ENCODE results near the gene PADI6.
"Not testable (repeated sequence)": the region's sequence is repeated elsewhere in the genome, so short reads cannot be mapped to it uniquely, and the experiment has no call there.

Gene PADI6

DNA sequence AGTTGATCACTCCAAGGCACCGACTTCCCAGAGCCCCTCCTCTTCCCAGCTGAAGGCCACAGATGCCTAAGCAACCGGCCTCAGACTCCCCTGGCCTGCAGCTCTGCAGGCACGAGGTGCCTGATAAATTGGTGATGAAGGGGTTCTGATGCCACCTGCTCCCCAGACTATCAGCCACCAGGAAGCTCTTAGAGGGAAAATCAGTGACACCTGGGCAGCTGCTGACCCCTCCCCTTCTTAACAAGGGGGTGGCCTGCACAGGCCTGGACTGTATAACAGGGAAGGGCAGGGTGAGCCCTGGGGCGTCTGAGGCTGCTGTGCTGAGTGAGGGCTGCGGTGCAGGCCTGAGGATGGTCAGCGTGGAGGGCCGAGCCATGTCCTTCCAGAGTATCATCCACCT, at the start of gene PADI6:
PADI6 (plus strand) TSS at position 301 of the 400 bp plus-strand sequence; CDS start at position 351, 50 bp downstream.
- no peak for DNase-seq (ENCODE audit: low read depth)

DNA sequence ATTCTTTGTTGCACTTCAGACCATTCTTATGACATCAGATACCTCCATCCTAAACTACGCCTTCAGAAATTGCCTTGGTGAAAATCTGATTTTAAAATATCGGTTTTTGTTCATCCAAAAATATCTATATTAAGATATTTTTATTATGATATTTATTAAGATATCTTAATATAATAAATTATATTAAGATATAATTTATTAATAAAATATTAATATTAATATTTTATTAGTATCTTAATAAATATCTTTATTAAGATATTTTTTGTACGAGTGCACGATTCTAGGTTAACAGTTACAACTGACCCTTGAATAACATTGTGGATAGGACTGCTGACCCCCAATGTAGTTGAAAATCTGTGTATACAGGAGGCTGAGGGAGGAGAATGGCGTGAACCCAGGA, 43.1 kb upstream of the PADI6 start:
- no peak for DNase-seq (ENCODE audit: low read depth)

DNA sequence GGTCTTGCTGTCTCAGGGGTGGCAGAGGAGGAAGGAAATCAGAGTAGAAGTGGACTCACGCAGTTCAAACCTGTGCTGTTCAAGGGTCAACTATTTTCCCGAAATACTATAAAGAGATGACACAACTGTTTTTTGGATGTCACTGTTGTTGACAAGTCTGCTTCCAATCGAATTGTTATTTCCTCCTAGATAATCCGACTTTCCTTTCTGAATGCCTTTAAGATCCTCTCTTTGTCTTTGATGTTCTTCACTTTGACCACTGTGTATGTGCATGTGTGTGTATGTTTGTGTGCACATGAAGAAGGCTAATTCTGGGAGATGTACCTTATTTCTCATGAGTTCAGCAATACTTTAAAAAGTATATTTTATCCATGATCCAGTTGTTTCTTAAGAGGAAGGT, 42.4 kb upstream of the PADI6 start:
- DNase-seq (ENCODE audit: low read depth) = no peak

DNA sequence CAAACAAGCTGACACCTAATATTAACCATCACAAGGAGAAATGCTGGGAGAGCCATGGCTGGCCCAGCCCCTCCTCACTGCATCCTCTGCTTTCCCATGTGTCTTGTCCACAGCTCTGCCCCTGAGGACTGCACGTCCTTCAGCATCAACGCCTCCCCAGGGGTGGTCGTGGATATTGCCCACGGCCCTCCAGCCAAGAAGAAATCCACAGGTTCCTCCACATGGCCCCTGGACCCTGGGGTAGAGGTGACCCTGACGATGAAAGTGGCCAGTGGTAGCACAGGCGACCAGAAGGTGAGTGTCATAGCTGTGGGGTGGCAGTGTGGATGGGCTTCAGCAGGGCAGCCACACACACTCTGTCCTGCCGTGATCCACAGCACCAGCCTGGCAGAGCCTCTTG, 41.1 kb upstream of the PADI6 start:
- no peak for DNase-seq (ENCODE audit: low read depth)

DNA sequence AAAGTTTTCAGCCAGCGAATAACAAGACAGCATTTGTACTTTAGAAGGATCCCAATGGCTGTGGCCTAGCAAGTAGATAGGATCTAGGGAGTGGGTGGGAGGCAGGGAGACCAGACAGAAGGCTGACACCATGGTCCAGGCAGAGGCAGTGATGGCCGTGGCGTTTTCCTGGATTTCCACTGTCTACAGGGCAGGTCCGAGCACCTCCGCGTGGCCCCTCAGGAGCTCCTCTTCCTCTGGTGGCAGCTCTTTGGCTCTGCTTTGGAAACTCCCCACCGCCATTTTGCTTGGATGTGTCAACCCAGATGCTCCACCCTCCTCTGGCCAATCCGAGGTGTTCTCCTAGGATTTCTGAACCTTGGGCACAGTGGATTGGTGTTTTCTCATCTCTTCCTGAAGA, 38.9 kb upstream of the PADI6 start:
- DNase-seq (ENCODE audit: low read depth) = no peak

DNA sequence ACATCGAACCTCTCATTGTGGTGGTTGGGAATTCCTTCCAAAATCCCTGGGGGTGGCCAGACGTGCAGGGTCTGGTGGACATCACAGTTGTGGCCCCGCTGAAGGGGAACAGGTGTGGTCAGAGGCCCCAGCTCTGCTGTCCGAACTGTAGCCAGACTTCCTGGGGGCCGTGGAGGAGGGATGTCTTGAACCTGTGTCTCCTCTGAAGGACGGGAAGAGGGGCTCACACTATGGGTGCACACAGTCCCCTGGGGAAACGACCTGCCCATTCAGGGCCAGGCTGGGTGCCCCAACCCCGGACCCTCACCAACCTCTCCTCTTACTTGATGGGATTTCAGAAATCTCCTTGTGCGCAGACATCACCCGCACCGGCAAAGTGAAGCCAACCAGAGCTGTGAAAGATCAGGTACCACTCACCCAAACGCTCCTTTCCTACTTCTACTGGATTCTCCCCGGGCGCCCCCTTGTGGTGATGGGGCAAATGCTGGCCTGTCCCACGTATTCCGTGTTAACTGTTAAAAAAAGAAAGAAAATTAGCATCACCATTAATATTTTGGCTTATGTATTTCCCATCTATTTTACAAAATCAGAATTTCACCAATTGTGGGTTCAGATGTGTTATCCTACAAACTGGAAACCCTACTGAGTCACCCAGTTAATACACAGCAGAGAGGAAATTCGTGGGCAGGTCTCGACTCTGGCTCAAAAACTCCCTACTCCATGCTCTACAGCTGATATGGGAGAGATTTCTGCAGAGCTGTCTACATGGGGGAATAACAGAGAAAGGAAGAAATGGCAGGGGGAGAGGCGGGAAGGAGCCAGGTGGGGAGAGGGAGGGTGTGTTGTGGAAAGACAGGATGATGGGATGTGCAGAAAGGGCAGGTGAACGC, 35.9 kb upstream of the PADI6 start:
- peak; percentile 69 for DNase-seq (ENCODE audit: low read depth)

DNA sequence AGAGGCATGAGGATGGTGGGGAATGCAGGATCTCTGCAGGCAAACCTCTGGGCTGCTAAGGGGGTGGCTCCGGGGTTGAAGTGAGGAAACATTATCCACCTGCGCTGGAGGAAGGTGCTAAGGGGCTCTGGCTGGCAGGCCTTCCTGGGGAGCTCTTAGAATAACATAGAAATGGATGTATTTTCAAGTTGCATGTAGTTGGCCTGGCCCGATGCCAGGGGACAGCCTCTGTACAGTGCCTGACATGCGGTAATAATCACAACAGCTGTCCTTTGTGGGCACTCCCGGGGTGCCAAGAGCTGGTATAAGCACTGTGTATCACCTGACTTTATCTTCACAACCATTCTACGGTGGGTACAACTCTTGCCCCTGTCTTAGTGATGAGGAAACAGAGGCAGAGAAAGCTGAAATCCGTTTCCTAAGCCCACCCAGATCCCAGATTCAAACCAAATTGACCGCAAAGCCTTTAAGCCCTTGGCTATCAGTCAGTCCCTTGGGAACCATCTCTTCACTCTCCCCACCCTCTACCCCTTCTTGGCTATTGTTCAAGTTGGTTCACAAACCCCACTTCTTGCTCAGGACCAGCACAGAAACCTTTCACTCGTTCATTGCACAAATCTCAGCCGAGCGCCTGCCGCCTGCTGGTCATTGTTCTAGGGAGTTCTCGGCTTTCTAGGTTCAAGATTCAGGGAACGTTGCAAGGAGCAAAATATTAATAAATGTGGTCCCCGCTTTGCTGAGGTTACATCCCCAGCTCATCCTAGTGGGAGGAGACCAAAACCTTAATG, 33.1 kb upstream of the PADI6 start:
- no peak for DNase-seq (ENCODE audit: low read depth)

DNA sequence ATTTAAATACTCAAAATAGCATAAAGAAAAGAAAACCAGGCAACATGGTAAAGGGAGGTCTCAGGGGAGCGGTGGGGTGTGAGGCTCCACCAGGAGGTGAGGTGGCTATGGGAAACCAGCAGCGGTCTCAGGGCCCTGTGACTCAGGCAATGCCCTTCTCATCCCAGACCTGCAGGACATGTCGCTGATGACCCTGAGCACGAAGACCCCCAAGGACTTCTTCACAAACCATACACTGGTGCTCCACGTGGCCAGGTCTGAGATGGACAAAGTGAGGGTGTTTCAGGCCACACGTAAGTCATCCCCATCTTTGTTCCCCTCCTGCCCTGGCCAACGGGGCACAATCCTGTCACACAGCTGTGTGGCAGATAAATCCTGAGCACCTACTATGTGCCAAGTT, 32.5 kb upstream of the PADI6 start:
- DNase-seq (ENCODE audit: low read depth) = no peak

DNA sequence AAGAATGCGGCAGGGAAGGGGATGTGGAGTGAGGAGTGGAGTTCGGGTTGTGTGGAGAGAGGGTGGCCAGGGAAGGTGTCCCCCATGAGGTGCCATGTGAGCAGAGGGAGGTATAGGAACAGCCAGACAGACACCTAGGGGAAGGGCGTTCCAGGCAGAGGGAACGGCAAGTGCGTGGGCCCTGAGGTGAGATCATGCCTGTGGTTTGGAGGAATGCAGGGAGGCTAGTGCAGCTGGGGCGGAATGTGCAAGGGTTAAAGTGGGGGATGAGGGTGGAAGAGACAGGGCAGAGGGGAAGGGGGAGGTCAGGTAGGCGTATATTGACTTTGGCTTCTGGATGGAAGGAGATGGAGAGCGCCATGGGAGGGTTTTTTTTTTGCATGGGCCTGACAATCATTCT, 31.6 kb upstream of the PADI6 start:
- no peak for DNase-seq (ENCODE audit: low read depth)

DNA sequence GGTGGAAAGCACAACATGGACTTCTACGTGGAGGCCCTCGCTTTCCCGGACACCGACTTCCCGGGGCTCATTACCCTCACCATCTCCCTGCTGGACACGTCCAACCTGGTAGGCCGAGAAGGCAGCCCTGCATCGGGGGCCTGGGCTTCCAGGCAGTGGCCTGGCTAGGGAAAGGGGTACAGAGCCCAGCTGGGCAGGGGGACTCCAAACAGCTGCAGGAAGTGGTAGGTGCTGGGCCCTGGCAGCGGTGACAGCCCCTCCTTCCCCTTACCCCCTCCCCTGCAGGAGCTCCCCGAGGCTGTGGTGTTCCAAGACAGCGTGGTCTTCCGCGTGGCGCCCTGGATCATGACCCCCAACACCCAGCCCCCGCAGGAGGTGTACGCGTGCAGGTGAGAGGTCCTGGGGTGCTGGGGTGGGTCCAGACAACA, 30.0 kb upstream of the PADI6 start:
- no peak for DNase-seq (ENCODE audit: low read depth)

DNA sequence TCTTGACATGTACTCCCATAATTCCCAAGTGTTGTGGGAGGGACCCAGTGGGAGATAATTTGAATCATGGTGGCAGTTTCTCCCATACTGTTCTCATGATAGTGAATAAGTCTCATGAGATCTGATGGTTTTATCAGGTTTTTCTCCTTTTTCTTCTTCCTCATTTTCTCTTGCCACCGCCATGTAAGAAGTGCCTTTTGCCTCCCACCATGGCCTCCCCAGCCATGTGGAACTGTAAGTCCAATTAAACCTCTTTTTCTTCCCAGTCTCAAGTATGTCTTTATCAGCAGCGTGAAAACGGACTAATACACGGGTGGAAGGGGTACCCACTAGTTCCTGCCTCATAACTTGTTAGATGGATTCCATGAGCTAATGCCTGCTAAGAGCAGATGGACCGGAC, 26.5 kb upstream of the PADI6 start:
- not testable (repeated sequence) for DNase-seq (ENCODE audit: low read depth)

DNA sequence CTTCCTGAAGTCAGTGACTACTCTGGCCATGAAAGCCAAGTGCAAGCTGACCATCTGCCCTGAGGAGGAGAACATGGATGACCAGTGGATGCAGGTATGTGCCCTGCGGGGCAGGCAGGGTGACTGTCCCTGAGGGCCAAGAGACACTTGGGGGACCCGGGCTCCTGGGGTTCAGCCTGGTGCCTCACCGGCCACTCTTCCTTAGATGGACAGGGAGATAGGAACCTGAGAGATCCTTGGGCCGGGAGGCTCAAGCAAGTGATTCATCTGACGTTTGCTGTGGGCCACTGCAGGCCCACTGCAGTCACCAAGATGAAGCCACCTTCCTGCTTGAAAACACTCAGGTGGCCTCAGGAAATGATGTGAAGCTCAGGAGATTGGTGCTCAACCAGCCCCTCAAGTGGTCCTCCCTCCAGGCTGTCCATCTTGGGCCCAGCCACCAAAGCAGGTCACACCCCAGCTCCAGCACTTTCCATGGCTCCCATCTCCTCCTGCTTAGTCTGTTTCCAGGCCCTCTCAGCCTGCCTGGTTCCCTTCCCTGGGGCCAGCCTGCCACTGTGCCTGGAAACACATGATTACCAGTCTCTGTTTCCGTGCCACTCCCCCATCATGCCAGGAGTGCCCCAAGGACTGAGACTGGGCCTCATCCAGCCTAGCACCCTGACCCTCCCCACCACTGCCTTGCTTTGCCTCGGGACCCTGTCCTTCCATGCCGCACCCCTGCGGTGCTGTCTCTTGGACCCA, 25.8 kb upstream of the PADI6 start:
- no peak for DNase-seq (ENCODE audit: low read depth)

DNA sequence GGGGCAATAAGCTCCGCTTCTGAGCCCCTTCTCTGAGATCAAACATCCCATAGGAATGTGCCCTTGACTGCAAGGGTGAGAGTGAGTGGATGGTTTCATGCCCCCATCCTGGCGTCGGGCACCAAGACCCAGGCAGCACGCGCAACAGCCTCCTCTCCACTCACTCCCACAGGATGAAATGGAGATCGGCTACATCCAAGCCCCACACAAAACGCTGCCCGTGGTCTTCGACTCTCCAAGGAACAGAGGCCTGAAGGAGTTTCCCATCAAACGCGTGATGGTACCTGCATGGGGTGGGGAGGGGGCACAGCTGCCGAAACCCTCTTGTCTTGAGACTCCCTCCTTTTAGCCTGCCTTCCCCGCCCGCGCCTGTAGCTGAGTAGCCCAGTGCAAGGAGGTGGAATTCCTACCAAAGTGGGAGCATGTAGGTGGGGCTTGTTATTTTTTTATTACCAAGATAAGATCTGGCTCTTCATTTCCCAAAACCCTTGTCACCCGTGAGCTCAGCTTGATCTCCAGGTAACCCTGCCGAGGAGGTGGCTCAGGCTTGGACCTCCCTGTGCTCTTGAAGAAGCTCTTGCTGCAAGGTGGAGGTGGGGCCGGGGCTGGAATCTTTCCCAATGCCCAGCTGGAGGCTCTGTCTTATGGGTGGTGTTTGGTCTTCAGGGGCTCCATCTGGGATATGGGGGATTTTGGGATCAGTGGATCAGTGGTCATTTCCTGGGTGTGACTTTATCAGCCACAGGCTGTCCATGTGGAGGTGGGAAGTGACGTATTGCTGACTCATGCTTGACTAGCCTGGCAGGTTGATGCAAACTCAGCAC, 24.0 kb upstream of the PADI6 start:
- peak; percentile 49 for DNase-seq (ENCODE audit: low read depth)

DNA sequence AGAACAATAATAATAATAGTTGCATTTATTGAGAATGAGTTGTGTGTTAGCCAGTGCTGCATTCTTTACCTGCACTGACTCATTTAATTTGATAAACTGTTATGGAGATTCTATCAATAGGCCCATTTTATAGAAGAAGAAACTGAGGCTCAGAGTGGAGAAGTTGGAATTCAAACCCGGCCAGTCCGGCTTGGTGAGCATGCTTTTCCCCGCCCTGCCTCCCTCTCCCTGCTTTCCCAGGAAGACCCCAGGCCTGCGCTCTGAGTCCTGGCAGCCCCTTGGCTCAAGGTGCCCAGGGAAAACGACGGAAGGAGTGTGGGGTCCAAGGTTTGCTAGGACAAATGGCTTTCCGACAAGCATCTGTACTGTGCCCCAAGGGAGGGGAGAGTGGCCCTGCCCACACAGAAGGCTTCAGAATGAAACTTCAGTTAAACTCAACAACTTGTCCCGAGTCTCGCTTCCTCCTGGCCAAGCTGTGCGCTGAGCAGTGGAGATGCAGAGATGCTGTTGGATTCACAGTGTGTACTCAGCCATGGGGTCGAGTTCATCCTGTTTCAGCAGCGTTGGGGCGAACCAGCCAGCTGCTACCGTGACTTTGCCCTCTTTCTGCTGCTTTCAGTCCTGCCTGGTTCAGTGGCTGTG, 23.3 kb upstream of the PADI6 start:
- DNase-seq (ENCODE audit: low read depth) = no peak

DNA sequence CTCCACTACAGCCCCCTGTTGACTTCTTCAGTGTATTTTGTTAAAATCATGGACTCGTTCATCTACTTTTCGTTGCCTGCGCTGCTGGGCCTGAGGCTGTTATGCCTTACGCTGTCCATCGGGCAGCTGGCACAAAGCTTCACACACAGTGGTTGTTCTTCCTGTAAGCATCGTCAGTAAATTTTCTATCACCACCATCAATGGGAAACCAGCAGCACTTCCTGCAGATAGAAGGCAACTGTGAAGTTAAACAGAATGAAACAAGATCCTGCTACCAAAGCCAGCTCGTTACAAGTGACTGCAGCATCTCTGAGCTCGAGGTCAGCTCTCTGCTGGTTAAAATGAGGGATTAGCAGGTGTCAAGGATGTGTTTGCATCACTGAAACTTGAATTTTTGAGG, 21.9 kb upstream of the PADI6 start:
- no peak for DNase-seq (ENCODE audit: low read depth)

DNA sequence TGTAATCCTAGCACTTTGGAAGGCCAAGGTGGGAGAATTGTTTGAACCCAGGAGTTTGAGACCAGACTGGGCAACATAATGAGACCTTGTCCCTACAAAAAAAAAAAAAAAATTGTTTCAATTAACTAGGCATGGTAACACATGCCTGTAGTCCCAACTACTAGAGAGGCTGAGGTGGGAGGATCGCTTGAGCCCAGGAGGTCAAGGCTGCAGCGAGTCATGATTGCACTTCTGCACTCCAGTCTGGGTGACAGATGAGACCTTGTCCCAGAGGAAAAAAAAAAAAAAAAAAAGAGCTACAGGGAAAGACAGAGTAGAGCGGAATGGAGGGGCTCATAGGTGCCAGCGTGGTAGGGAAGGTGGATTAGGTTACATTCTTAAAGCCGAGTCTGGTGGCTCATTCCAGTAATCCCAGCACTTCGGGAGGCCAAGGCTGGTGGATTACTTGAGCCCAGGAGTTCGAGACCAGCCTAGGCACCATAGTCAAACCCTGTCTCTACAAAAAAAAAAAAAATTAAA, 21.0 kb upstream of the PADI6 start:
- DNase-seq (ENCODE audit: low read depth) = no peak

DNA sequence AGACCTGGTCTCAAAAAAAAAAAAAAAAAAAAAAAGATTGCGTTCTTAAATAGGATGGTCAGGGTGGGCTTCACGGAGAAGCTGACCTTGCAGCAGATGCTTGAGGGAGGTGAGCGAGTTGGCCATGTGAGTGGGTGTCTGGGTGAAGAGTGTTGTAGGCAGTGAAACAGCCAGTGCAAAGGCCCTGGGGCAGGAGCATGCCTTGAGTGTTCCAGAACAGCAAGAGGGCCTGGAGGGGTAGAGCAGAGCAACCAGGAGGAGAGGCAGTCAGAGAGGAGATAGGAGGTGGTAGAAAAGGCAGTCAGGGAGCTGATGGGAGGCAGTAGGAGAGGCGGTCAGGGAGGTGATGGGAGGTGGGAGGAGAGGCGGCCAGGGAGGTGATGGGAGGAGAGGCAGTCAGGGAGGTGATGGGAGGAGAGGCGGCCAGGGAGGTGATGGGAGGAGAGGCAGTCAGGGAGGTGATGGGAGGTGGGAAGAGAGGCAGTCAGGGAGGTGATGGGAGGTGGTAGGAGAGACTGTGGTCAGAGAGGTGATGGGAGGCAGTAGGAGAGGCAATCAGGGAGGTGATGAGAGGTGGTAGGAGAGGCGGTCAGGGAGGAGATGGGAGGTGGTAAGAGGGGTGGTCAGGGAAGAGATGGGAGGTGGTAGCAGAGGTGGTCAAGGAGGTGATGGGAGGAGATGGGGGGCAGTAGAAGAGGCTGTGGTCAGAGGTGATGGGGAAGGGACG, 20.2 kb upstream of the PADI6 start:
- DNase-seq (ENCODE audit: low read depth) = no peak

DNA sequence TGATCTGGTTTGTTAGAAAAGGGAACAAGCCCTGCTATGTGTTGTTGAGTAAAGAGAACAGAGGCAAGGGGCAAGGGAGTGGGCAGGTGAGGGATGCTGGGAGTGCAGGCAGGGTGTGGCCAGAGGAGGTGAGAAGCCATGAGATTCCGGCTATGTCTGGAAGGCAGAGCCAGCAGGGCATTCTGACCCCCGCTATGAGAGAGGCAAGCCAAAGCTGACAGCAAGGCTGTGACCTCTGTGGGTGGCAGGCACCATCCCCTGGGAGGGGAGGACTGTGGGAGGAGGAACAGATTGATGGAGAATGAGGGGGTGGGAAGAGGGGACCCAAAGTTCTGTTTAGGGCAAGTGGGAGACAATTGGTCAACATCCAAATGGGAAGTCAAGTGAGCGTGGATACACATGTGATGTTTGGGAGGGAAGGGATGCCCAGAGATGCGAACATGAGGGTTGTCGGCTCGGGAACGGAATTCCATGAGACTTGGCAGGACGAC, 19.5 kb upstream of the PADI6 start:
- DNase-seq (ENCODE audit: low read depth) = no peak

DNA sequence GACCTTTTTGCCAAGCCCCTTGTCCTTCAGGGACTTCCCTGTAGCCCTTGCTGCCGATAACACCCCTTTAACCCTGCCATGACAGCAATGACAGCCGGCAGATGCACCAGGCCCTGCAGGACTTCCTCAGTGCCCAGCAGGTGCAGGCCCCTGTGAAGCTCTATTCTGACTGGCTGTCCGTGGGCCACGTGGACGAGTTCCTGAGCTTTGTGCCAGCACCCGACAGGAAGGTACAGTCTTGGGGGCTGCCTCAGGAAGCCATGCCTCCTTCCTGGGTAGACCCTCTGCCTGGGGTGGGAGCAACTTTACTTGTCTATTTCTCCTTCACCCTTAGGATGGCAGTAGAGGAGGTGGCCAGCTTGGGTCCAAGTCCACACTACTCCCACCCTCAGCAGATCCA, 16.1 kb upstream of the PADI6 start:
- no peak for DNase-seq (ENCODE audit: low read depth)

DNA sequence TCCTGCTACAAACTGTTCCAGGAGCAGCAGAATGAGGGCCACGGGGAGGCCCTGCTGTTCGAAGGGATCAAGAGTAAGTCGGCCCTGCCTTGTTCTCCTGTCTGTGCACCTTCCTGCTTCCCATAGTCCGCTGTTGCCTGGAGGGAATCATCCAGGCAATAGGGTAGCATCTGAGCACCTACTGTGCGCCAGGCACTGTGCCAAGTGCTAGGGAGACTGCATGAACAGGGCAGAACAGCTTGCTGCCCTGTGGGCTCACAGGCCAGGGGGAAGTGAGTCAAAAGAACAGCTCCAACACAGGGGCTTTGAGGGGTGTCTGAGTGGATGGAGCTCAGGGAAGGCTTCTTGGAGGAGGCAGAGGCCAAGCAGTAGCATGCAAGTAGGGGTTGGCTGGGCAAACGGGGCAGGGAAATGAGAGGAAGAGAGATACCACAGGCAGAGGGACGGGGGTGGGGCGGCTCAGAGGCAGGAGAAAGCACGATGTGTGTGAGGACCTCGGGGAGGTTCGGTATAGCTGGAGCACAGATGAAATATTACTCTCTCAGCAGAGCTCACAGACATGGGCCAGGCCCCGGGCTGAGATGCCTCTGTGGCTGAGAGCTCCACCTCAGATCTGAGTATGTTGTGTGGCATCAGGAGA, 15.5 kb upstream of the PADI6 start:
- no peak for DNase-seq (ENCODE audit: low read depth)
